ENCODE results near the gene APBA2.

Gene APBA2

GRCh38 chr15:28931828-28932227 lies 46.1 kb downstream of the APBA2 start:
- Histone ChIP-seq H3K27ac (ENCODE audit: low read length) (no peak overlapping the region), H3K4me1 (ENCODE audit: control insufficient read depth in 1 of 2, insufficient read depth in 2 of 2, low read length in 2 of 2) (no peaks in the 10 kb centered on the region), H3K4me3 (ENCODE audit: low read depth in 1 of 2, low read length in 2 of 2) (no peak overlapping the region), H3K36me3 (ENCODE audit: control insufficient read depth in 1 of 2, insufficient read depth in 2 of 2, low read length in 2 of 2) (no peaks in the 10 kb centered on the region), H3K27me3 (ENCODE audit: low read depth, low read length) (no peaks in the 10 kb centered on the region), H3K9me3 (ENCODE audit: control insufficient read depth in 1 of 2, low read length in 2 of 2) (no peaks in the 10 kb centered on the region)

- Histone ChIP-seq H3K9me3 (ENCODE audit: control insufficient read depth in 1 of 2, low read length in 2 of 2) (no peaks in the 10 kb centered on the region), H3K4me3 (ENCODE audit: low read depth in 1 of 2, low read length in 2 of 2) (no peak overlapping the region), H3K4me1 (ENCODE audit: control insufficient read depth in 1 of 2, insufficient read depth in 2 of 2, low read length in 2 of 2) (no peaks in the 10 kb centered on the region), H3K27ac (ENCODE audit: low read length) (no peak overlapping the region), H3K36me3 (ENCODE audit: control insufficient read depth in 1 of 2, insufficient read depth in 2 of 2, low read length in 2 of 2) (no peaks in the 10 kb centered on the region), H3K27me3 (ENCODE audit: low read depth, low read length) (no peaks in the 10 kb centered on the region)
Measured at GRCh38 chr15:28932361-28932760, 46.6 kb downstream of the APBA2 start.

- Histone ChIP-seq H3K27me3 (ENCODE audit: low read depth, low read length) (no peaks in the 10 kb centered on the region), H3K27ac (ENCODE audit: low read length) (no peak overlapping the region), H3K9me3 (ENCODE audit: control insufficient read depth in 1 of 2, low read length in 2 of 2) (no peaks in the 10 kb centered on the region), H3K4me3 (ENCODE audit: low read depth in 1 of 2, low read length in 2 of 2) (no peak overlapping the region), H3K4me1 (ENCODE audit: control insufficient read depth in 1 of 2, insufficient read depth in 2 of 2, low read length in 2 of 2) (no peaks in the 10 kb centered on the region), H3K36me3 (ENCODE audit: control insufficient read depth in 1 of 2, insufficient read depth in 2 of 2, low read length in 2 of 2) (no peaks in the 10 kb centered on the region)
Measured at GRCh38 chr15:28933710-28934445, 48.1 kb downstream of the APBA2 start.

GRCh38 chr15:28934645-28935044 lies 48.9 kb downstream of the APBA2 start:
- Histone ChIP-seq H3K4me3 (ENCODE audit: low read depth in 1 of 2, low read length in 2 of 2) (no peak overlapping the region), H3K27ac (ENCODE audit: low read length) (no peak overlapping the region), H3K27me3 (ENCODE audit: low read depth, low read length) (no peaks in the 10 kb centered on the region), H3K9me3 (ENCODE audit: control insufficient read depth in 1 of 2, low read length in 2 of 2) (no peaks in the 10 kb centered on the region), H3K4me1 (ENCODE audit: control insufficient read depth in 1 of 2, insufficient read depth in 2 of 2, low read length in 2 of 2) (no peaks in the 10 kb centered on the region), H3K36me3 (ENCODE audit: control insufficient read depth in 1 of 2, insufficient read depth in 2 of 2, low read length in 2 of 2) (no peaks in the 10 kb centered on the region)

- no peaks in the 10 kb centered on the region for H3K27me3 ChIP-seq (ENCODE audit: low read depth, low read length)
- H3K9me3 ChIP-seq (ENCODE audit: control insufficient read depth in 1 of 2, low read length in 2 of 2): no peaks in the 10 kb centered on the region
- H3K4me3 ChIP-seq (ENCODE audit: low read depth in 1 of 2, low read length in 2 of 2): no peak overlapping the region
- no peaks in the 10 kb centered on the region for H3K36me3 ChIP-seq (ENCODE audit: control insufficient read depth in 1 of 2, insufficient read depth in 2 of 2, low read length in 2 of 2)
- no peaks in the 10 kb centered on the region for H3K4me1 ChIP-seq (ENCODE audit: control insufficient read depth in 1 of 2, insufficient read depth in 2 of 2, low read length in 2 of 2)
- H3K27ac ChIP-seq (ENCODE audit: low read length): no peak overlapping the region
Measured at GRCh38 chr15:28935316-28935715, 49.5 kb downstream of the APBA2 start.

- Histone ChIP-seq H3K27me3 (ENCODE audit: low read depth, low read length) (no peaks in the 10 kb centered on the region), H3K9me3 (ENCODE audit: control insufficient read depth in 1 of 2, low read length in 2 of 2) (no peaks in the 10 kb centered on the region), H3K36me3 (ENCODE audit: control insufficient read depth in 1 of 2, insufficient read depth in 2 of 2, low read length in 2 of 2) (no peaks in the 10 kb centered on the region), H3K27ac (ENCODE audit: low read length) (no peak overlapping the region), H3K4me3 (ENCODE audit: low read depth in 1 of 2, low read length in 2 of 2) (no peak overlapping the region), H3K4me1 (ENCODE audit: control insufficient read depth in 1 of 2, insufficient read depth in 2 of 2, low read length in 2 of 2) (no peaks in the 10 kb centered on the region)
Measured at GRCh38 chr15:28936081-28936480, 50.3 kb downstream of the APBA2 start.

- Histone ChIP-seq H3K36me3 (ENCODE audit: control insufficient read depth in 1 of 2, insufficient read depth in 2 of 2, low read length in 2 of 2) (no peaks in the 10 kb centered on the region), H3K4me1 (ENCODE audit: control insufficient read depth in 1 of 2, insufficient read depth in 2 of 2, low read length in 2 of 2) (no peaks in the 10 kb centered on the region), H3K9me3 (ENCODE audit: control insufficient read depth in 1 of 2, low read length in 2 of 2) (no peaks in the 10 kb centered on the region), H3K27me3 (ENCODE audit: low read depth, low read length) (no peaks in the 10 kb centered on the region), H3K27ac (ENCODE audit: low read length) (no peak overlapping the region), H3K4me3 (ENCODE audit: low read depth in 1 of 2, low read length in 2 of 2) (no peak overlapping the region)
Measured at GRCh38 chr15:28936481-28936881, 50.7 kb downstream of the APBA2 start.

GRCh38 chr15:28937271-28937670 lies 51.5 kb downstream of the APBA2 start:
- Histone ChIP-seq H3K36me3 (ENCODE audit: control insufficient read depth in 1 of 2, insufficient read depth in 2 of 2, low read length in 2 of 2) (no peaks in the 10 kb centered on the region), H3K9me3 (ENCODE audit: control insufficient read depth in 1 of 2, low read length in 2 of 2) (no peaks in the 10 kb centered on the region), H3K27me3 (ENCODE audit: low read depth, low read length) (no peaks in the 10 kb centered on the region), H3K27ac (ENCODE audit: low read length) (no peak overlapping the region), H3K4me1 (ENCODE audit: control insufficient read depth in 1 of 2, insufficient read depth in 2 of 2, low read length in 2 of 2) (no peaks in the 10 kb centered on the region), H3K4me3 (ENCODE audit: low read depth in 1 of 2, low read length in 2 of 2) (no peak overlapping the region)

- Histone ChIP-seq H3K27ac (ENCODE audit: low read length) (no peak overlapping the region), H3K4me1 (ENCODE audit: control insufficient read depth in 1 of 2, insufficient read depth in 2 of 2, low read length in 2 of 2) (no peaks in the 10 kb centered on the region), H3K36me3 (ENCODE audit: control insufficient read depth in 1 of 2, insufficient read depth in 2 of 2, low read length in 2 of 2) (no peaks in the 10 kb centered on the region), H3K4me3 (ENCODE audit: low read depth in 1 of 2, low read length in 2 of 2) (no peak overlapping the region), H3K9me3 (ENCODE audit: control insufficient read depth in 1 of 2, low read length in 2 of 2) (no peaks in the 10 kb centered on the region), H3K27me3 (ENCODE audit: low read depth, low read length) (no peaks in the 10 kb centered on the region)
Measured at GRCh38 chr15:28942046-28942445, 56.3 kb downstream of the APBA2 start.

GRCh38 chr15:28942571-28942970 lies 56.8 kb downstream of the APBA2 start:
- Histone ChIP-seq H3K36me3 (ENCODE audit: control insufficient read depth in 1 of 2, insufficient read depth in 2 of 2, low read length in 2 of 2) (no peaks in the 10 kb centered on the region), H3K4me3 (ENCODE audit: low read depth in 1 of 2, low read length in 2 of 2) (no peak overlapping the region), H3K27me3 (ENCODE audit: low read depth, low read length) (no peaks in the 10 kb centered on the region), H3K27ac (ENCODE audit: low read length) (no peak overlapping the region), H3K4me1 (ENCODE audit: control insufficient read depth in 1 of 2, insufficient read depth in 2 of 2, low read length in 2 of 2) (no peaks in the 10 kb centered on the region), H3K9me3 (ENCODE audit: control insufficient read depth in 1 of 2, low read length in 2 of 2) (no peaks in the 10 kb centered on the region)

GRCh38 chr15:28943146-28943545 lies 57.4 kb downstream of the APBA2 start:
- H3K36me3 ChIP-seq (ENCODE audit: control insufficient read depth in 1 of 2, insufficient read depth in 2 of 2, low read length in 2 of 2): no peaks in the 10 kb centered on the region
- no peaks in the 10 kb centered on the region for H3K27me3 ChIP-seq (ENCODE audit: low read depth, low read length)
- H3K27ac ChIP-seq (ENCODE audit: low read length): no peak overlapping the region
- H3K4me3 ChIP-seq (ENCODE audit: low read depth in 1 of 2, low read length in 2 of 2): no peak overlapping the region
- no peaks in the 10 kb centered on the region for H3K9me3 ChIP-seq (ENCODE audit: control insufficient read depth in 1 of 2, low read length in 2 of 2)
- no peaks in the 10 kb centered on the region for H3K4me1 ChIP-seq (ENCODE audit: control insufficient read depth in 1 of 2, insufficient read depth in 2 of 2, low read length in 2 of 2)

GRCh38 chr15:28943611-28944230 lies 57.9 kb downstream of the APBA2 start:
- Histone ChIP-seq H3K27me3 (ENCODE audit: low read depth, low read length) (no peaks in the 10 kb centered on the region), H3K4me1 (ENCODE audit: control insufficient read depth in 1 of 2, insufficient read depth in 2 of 2, low read length in 2 of 2) (no peaks in the 10 kb centered on the region), H3K9me3 (ENCODE audit: control insufficient read depth in 1 of 2, low read length in 2 of 2) (no peaks in the 10 kb centered on the region), H3K27ac (ENCODE audit: low read length) (no peak overlapping the region), H3K4me3 (ENCODE audit: low read depth in 1 of 2, low read length in 2 of 2) (no peak overlapping the region), H3K36me3 (ENCODE audit: control insufficient read depth in 1 of 2, insufficient read depth in 2 of 2, low read length in 2 of 2) (no peaks in the 10 kb centered on the region)
